ENCODE results near the gene CFAP92.

DNA sequence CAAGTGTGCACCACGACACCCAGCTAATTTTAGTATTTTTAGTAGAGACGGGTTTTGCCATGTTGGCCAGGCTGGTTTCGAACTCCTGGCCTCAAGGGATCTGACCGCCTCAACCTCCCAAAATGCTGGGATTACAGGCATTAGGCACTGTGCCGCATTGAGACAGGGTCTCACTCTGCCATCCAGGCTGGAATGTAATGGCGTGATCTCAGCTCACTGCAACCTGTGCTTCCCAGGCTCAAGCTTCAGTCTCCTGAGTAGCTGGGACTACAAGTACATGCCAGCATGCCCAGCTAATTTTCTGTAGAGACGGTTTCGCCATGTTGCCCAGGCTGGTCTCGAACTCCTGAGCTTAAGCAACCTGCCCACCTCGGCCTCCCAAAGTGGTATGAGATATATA is 62.8 kb downstream of the CFAP92 start:
- no peak for TF ChIP-seq POLR2A (IDR thresholded peaks at IDR 0.05)
- TF ChIP-seq, protein P1, sequence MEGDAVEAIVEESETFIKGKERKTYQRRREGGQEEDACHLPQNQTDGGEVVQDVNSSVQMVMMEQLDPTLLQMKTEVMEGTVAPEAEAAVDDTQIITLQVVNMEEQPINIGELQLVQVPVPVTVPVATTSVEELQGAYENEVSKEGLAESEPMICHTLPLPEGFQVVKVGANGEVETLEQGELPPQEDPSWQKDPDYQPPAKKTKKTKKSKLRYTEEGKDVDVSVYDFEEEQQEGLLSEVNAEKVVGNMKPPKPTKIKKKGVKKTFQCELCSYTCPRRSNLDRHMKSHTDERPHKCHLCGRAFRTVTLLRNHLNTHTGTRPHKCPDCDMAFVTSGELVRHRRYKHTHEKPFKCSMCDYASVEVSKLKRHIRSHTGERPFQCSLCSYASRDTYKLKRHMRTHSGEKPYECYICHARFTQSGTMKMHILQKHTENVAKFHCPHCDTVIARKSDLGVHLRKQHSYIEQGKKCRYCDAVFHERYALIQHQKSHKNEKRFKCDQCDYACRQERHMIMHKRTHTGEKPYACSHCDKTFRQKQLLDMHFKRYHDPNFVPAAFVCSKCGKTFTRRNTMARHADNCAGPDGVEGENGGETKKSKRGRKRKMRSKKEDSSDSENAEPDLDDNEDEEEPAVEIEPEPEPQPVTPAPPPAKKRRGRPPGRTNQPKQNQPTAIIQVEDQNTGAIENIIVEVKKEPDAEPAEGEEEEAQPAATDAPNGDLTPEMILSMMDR (IDR thresholded peaks at IDR 0.05): no peak

All from breast epithelium (tissue), 3 donors.